ENCODE results near the gene MEGF9.

The MEGF9 gene

GRCh38 chr9:120653762-120654161, 60.5 kb downstream of the MEGF9 start:
- Histone ChIP-seq H3K79me2 (ENCODE audit: insufficient read depth, low read depth) (no peaks in the 10 kb centered on the region), H3K27ac (no peak overlapping the region), H3K4me3 (IDR thresholded peaks at IDR 0.05; ENCODE audit: insufficient read depth, low read depth, low read length) (no peak overlapping the region), H2AFZ (ENCODE audit: low read depth) (no peak overlapping the region), H3K4me1 (ENCODE audit: low read depth, poor library complexity, severe bottlenecking) (peaks cover 11% of the 10 kb centered on the region), H3K9ac (no peak overlapping the region), H3K36me3 (ENCODE audit: insufficient read depth) (no peaks in the 10 kb centered on the region), H3K27me3 (ENCODE audit: insufficient read depth, low read depth) (no peaks in the 10 kb centered on the region), H3K4me2 (no peak overlapping the region), H4K20me1 (ENCODE audit: insufficient read depth) (no peaks in the 10 kb centered on the region)
- TF ChIP-seq CTCF (conservative IDR thresholded peaks at IDR 0.05; ENCODE audit: low read depth, low read length) = no peak

- H3K4me1 ChIP-seq (ENCODE audit: low read depth, poor library complexity, severe bottlenecking) = peaks cover 11% of the 10 kb centered on the region
- H3K27me3 ChIP-seq (ENCODE audit: insufficient read depth, low read depth) = no peaks in the 10 kb centered on the region
- H4K20me1 ChIP-seq (ENCODE audit: insufficient read depth) = no peaks in the 10 kb centered on the region
- no peaks in the 10 kb centered on the region for H3K36me3 ChIP-seq (ENCODE audit: insufficient read depth)
- no peak overlapping the region for H3K27ac ChIP-seq
- H3K4me3 ChIP-seq (IDR thresholded peaks at IDR 0.05; ENCODE audit: insufficient read depth, low read depth, low read length) = no peak overlapping the region
- no peaks in the 10 kb centered on the region for H3K79me2 ChIP-seq (ENCODE audit: insufficient read depth, low read depth)
- no peak overlapping the region for H3K4me2 ChIP-seq
- H2AFZ ChIP-seq (ENCODE audit: low read depth) = no peak overlapping the region
- H3K9ac ChIP-seq = no peak overlapping the region
- TF ChIP-seq CTCF (conservative IDR thresholded peaks at IDR 0.05; ENCODE audit: low read depth, low read length) = no peak
Observed at GRCh38 chr9:120652934-120653333, 61.3 kb downstream of the MEGF9 start.

GRCh38 chr9:120650352-120650751, 63.9 kb downstream of the MEGF9 start:
- Histone ChIP-seq H3K36me3 (ENCODE audit: insufficient read depth) (no peaks in the 10 kb centered on the region), H4K20me1 (ENCODE audit: insufficient read depth) (no peaks in the 10 kb centered on the region), H3K79me2 (ENCODE audit: insufficient read depth, low read depth) (no peaks in the 10 kb centered on the region), H3K27me3 (ENCODE audit: insufficient read depth, low read depth) (no peaks in the 10 kb centered on the region), H3K4me2 (no peak overlapping the region), H2AFZ (ENCODE audit: low read depth) (no peak overlapping the region), H3K27ac (no peak overlapping the region), H3K4me1 (ENCODE audit: low read depth, poor library complexity, severe bottlenecking) (peaks cover 11% of the 10 kb centered on the region), H3K4me3 (IDR thresholded peaks at IDR 0.05; ENCODE audit: insufficient read depth, low read depth, low read length) (no peak overlapping the region), H3K9ac (no peak overlapping the region)
- TF ChIP-seq CTCF (conservative IDR thresholded peaks at IDR 0.05; ENCODE audit: low read depth, low read length) = no peak

GRCh38 chr9:120648581-120649197, 65.6 kb downstream of the MEGF9 start:
- H2AFZ ChIP-seq (ENCODE audit: low read depth) = no peak overlapping the region

More at GRCh38 chr9:120648581-120649197, 65.6 kb downstream of the MEGF9 start:
- Histone ChIP-seq H3K27me3 (ENCODE audit: insufficient read depth, low read depth) (no peaks in the 10 kb centered on the region), H4K20me1 (ENCODE audit: insufficient read depth) (no peaks in the 10 kb centered on the region), H3K4me2 (no peak overlapping the region), H3K4me3 (IDR thresholded peaks at IDR 0.05; ENCODE audit: insufficient read depth, low read depth, low read length) (no peak overlapping the region), H3K27ac (no peak overlapping the region), H3K36me3 (ENCODE audit: insufficient read depth) (no peaks in the 10 kb centered on the region), H3K79me2 (ENCODE audit: insufficient read depth, low read depth) (no peaks in the 10 kb centered on the region), H3K4me1 (ENCODE audit: low read depth, poor library complexity, severe bottlenecking) (peaks cover 6% of the 10 kb centered on the region), H3K9ac (no peak overlapping the region)
- TF ChIP-seq CTCF (conservative IDR thresholded peaks at IDR 0.05; ENCODE audit: low read depth, low read length) = no peak
